Activated naive CD4-positive, alpha-beta T cell treated with anti-CD3 and anti-CD28 coated beads, Interleukin-2, amount 10 ng/mL, durations not matched to agents 7 days and 5 days (primary cell): ENCODE results near the gene ECI2.

Source experiments
- CTCF ChIA-PET: fragments of 350-600 bp; sonication (Branson Sonifier 250); formaldehyde crosslinking; loops from one replicate; lab custom pipeline; 2021; ENCODE audit warnings: antibody characterized with exemption; lab: Charles Lee
- DNase-seq: peaks from one replicate; pipeline ENCODE4 v3.0.0-alpha.2; 2020
- H3K27ac Mint-ChIP-seq: one replicate; pipeline ENCODE4 v1.8.0; 2021; ENCODE audit warnings: mild to moderate bottlenecking, moderate library complexity, mixed read lengths
- H3K27me3 Mint-ChIP-seq: one replicate; pipeline ENCODE4 v1.8.0; 2021; ENCODE audit warnings: mild to moderate bottlenecking, mixed read lengths
- H3K36me3 Mint-ChIP-seq: one replicate; pipeline ENCODE4 v1.8.0; 2021; ENCODE audit warnings: mixed read lengths
- H3K4me1 Mint-ChIP-seq: one replicate; pipeline ENCODE4 v1.8.0; 2021; ENCODE audit warnings: mixed read lengths
- H3K4me3 Mint-ChIP-seq: one replicate; pipeline ENCODE4 v1.8.0; 2021; ENCODE audit warnings: mild to moderate bottlenecking, moderate library complexity, mixed read lengths
- H3K9me3 Mint-ChIP-seq: one replicate; pipeline ENCODE4 v1.8.0; 2021; ENCODE audit warnings: mixed read lengths

ECI2 gene, protein sequence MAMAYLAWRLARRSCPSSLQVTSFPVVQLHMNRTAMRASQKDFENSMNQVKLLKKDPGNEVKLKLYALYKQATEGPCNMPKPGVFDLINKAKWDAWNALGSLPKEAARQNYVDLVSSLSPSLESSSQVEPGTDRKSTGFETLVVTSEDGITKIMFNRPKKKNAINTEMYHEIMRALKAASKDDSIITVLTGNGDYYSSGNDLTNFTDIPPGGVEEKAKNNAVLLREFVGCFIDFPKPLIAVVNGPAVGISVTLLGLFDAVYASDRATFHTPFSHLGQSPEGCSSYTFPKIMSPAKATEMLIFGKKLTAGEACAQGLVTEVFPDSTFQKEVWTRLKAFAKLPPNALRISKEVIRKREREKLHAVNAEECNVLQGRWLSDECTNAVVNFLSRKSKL

DNA sequence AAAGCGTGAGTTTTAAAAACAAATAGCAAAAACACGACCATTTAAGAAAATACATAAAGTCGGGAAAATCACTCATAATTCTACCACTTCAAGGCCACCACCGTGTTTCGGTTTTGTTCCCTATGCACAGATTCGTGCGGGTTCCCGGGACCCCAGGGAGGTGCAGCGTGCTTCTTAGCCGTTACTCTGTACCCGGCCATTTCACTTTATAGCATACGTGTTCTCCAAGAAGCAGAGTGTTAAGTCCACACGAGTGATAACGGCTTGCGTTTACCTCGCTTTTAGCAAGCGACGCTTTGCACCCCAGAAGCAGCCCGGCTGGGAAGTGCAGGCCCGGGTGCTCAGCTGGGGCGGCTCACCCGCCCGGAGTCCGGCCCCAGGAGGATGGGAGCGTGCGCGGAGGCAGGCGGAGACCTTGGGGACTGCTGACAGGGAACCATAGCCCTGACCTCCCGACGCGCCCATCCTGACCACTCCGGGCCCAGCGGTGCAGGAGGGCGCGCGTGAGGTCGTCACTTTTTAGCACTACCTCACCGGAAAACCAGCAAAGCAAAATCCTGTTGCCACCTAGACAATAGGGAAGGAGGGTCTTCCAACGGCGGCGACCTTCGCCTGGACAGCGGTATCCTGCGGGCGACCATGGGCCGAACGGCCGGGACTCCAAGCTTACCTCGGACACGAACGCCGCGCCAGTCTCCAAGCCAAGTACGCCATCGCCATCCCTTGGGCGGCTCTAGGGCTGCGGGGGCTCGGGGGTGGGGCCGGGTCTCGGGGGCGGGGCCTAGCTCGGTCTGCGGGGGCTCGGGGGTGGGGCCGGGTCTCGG lies at the start of gene ECI2:
Gene ECI2 (minus strand): TSS at position 735 of the 824 bp plus-strand sequence. CDS start 15 bp downstream, at position 720.
- peak; percentile 66 for DNase-seq
- H3K4me3 Mint-ChIP-seq = peak within 1 kb of the TSS; percentile 86

DNA sequence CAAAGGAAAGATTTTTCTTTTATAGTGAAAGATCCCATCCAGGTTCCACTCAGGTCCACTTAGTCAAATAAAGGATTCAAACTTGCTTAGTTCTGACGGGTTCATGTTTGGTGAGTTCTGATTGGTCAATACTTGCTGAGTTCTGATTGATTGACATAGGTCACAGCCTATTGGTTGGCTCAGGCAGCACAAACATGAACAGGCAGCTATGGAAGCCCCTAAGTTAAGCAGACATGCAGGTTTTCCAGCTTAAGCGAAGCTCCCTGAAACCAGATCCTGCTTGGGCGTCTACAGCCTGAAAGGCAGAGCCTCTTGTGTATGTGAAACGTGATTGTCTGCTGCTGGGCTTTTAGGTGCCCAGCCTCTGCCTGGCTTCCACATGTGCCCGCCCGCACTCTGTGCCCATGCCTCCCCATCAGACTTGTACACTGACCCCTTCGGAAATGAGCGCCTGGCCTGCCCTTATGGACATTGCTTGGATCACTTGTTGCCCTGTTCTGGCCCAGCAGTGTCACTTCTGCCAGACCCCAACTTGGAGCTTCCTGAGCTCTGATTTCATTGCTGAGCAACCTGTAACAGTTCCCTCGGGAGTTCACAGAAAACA lies 45.4 kb upstream of the ECI2 start:
- Mint-ChIP-seq H3K36me3 (no peaks in the 10 kb centered on the region), H3K27me3 (peaks cover 19% of the 10 kb centered on the region), H3K9me3 (no peaks in the 10 kb centered on the region), H3K4me3 (no peak overlapping the region), H3K27ac (no peak overlapping the region), H3K4me1 (no peaks in the 10 kb centered on the region)
- no peak for DNase-seq
- CTCF ChIA-PET = no interaction called here

More for the DNA sequence above, at the start of gene ECI2:
- no peaks in the 10 kb centered on the region for H3K27me3 Mint-ChIP-seq
- H3K9me3 Mint-ChIP-seq = peaks cover 6% of the 10 kb centered on the region
- H3K36me3 Mint-ChIP-seq = peaks cover 23% of the 10 kb centered on the region
- CTCF ChIA-PET = interaction anchor here (0.9 to 4.1 kb wide), 5 partner anchors 10 to 80 kb away, joined by 3 to 13 read pairs (median 3); no protein-coding TSS in a partner anchor
- H3K27ac Mint-ChIP-seq = peak within 1 kb of the TSS; percentile 91
- H3K4me1 Mint-ChIP-seq = peaks cover 22% of the 10 kb centered on the region

GRCh38 chr6:4179960-4180651 lies 44.7 kb upstream of the ECI2 start:
- Mint-ChIP-seq H3K9me3 (no peaks in the 10 kb centered on the region), H3K27me3 (peaks cover 19% of the 10 kb centered on the region), H3K4me3 (no peak overlapping the region), H3K27ac (no peak overlapping the region), H3K36me3 (no peaks in the 10 kb centered on the region), H3K4me1 (no peaks in the 10 kb centered on the region)
- no peak for DNase-seq
- CTCF ChIA-PET = no interaction called here

DNA sequence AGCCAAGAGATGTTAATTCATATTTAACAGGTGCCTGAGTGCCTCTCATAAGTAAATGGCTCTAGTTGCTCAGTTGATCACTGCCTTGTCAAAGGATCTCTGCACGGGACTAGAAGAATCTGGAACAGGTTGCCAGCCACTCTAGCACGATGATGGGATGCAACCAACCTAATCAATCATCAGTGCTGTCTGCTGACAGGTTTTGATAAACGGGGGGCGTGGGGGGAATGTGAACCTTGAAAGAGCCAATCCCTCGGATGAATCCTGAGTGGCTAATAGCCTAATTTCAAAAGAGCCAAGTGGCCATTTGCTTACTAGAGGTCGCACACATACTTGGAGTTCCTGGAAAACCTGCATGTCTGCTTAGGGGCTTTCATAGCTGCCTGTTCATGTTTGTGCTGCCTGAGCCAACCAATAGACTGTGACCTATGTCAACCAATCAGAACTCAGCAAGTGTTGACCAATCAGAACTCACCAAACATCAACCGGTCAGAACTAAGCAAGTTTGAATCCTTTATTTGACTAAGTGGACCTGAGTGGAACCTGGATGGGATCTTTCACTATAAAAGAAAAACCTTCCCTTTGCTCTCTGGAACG lies 43.5 kb upstream of the ECI2 start:
- no peak overlapping the region for H3K27ac Mint-ChIP-seq
- CTCF ChIA-PET = no interaction called here
- peaks cover 19% of the 10 kb centered on the region for H3K27me3 Mint-ChIP-seq
- no peaks in the 10 kb centered on the region for H3K9me3 Mint-ChIP-seq
- H3K4me3 Mint-ChIP-seq = no peak overlapping the region
- H3K4me1 Mint-ChIP-seq = no peaks in the 10 kb centered on the region
- no peak for DNase-seq
- no peaks in the 10 kb centered on the region for H3K36me3 Mint-ChIP-seq

GRCh38 chr6:4176907-4177306 lies 41.5 kb upstream of the ECI2 start:
- H3K4me3 Mint-ChIP-seq = no peak overlapping the region
- no peaks in the 10 kb centered on the region for H3K9me3 Mint-ChIP-seq
- CTCF ChIA-PET = no interaction called here
- no peak overlapping the region for H3K27ac Mint-ChIP-seq
- no peak for DNase-seq
- no peaks in the 10 kb centered on the region for H3K36me3 Mint-ChIP-seq
- H3K27me3 Mint-ChIP-seq = peaks cover 22% of the 10 kb centered on the region
- H3K4me1 Mint-ChIP-seq = no peaks in the 10 kb centered on the region

GRCh38 chr6:4174042-4174441 lies 38.7 kb upstream of the ECI2 start:
- no peak for DNase-seq
- CTCF ChIA-PET = interaction anchor here (1.2 kb wide), 1 partner anchor 36 kb away, joined by 3 read pairs; no protein-coding TSS in a partner anchor
- no peaks in the 10 kb centered on the region for H3K4me1 Mint-ChIP-seq
- no peaks in the 10 kb centered on the region for H3K9me3 Mint-ChIP-seq
- no peak overlapping the region for H3K4me3 Mint-ChIP-seq
- H3K27me3 Mint-ChIP-seq = peaks cover 12% of the 10 kb centered on the region
- no peaks in the 10 kb centered on the region for H3K36me3 Mint-ChIP-seq
- no peak overlapping the region for H3K27ac Mint-ChIP-seq

- Mint-ChIP-seq H3K27ac (no peak overlapping the region), H3K9me3 (peaks cover 2% of the 10 kb centered on the region), H3K4me1 (no peaks in the 10 kb centered on the region), H3K27me3 (peaks cover 7% of the 10 kb centered on the region), H3K36me3 (no peaks in the 10 kb centered on the region), H3K4me3 (no peak overlapping the region)
- no peak for DNase-seq
- CTCF ChIA-PET = no interaction called here
Observed at GRCh38 chr6:4172368-4172767, 37.0 kb upstream of the ECI2 start.

DNA sequence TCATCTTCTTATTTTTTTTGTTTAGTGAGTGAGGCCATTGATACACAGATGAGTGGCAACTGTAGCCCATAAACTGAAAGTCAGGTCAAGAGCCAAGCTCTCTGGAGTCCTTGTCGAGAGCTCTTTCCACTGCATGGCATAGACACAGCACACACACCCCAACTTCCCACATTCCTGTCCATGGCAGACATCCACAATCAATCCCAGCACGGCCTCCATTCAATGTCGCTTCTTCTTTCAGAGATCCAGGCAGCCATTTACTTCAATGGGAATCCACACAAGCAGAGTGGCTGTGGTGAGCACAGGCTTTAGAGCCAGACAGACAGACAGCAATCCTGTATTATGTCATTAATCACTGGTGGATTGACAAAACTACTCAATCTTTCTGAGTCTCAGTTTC lies 34.9 kb upstream of the ECI2 start:
- Mint-ChIP-seq H3K4me1 (peaks cover 2% of the 10 kb centered on the region), H3K36me3 (no peaks in the 10 kb centered on the region), H3K4me3 (no peak overlapping the region), H3K27me3 (peaks cover 11% of the 10 kb centered on the region), H3K27ac (no peak overlapping the region), H3K9me3 (peaks cover 2% of the 10 kb centered on the region)
- CTCF ChIA-PET = no interaction called here
- DNase-seq = no peak

GRCh38 chr6:4169028-4169789 lies 33.8 kb upstream of the ECI2 start:
- peaks cover 11% of the 10 kb centered on the region for H3K27me3 Mint-ChIP-seq
- no peak overlapping the region for H3K27ac Mint-ChIP-seq
- H3K9me3 Mint-ChIP-seq = peaks cover 2% of the 10 kb centered on the region
- H3K4me3 Mint-ChIP-seq = no peak overlapping the region
- no peaks in the 10 kb centered on the region for H3K36me3 Mint-ChIP-seq
- peaks cover 2% of the 10 kb centered on the region for H3K4me1 Mint-ChIP-seq
- DNase-seq = no peak
- CTCF ChIA-PET = no interaction called here

- DNase-seq = no peak
- Mint-ChIP-seq H3K4me1 (peaks cover 2% of the 10 kb centered on the region), H3K4me3 (no peak overlapping the region), H3K27me3 (peaks cover 11% of the 10 kb centered on the region), H3K36me3 (no peaks in the 10 kb centered on the region), H3K9me3 (peaks cover 2% of the 10 kb centered on the region), H3K27ac (no peak overlapping the region)
- CTCF ChIA-PET = no interaction called here
Observed at GRCh38 chr6:4167833-4168232, 32.5 kb upstream of the ECI2 start.

- Mint-ChIP-seq H3K4me1 (peaks cover 2% of the 10 kb centered on the region), H3K36me3 (no peaks in the 10 kb centered on the region), H3K9me3 (peaks cover 2% of the 10 kb centered on the region), H3K27ac (no peak overlapping the region), H3K4me3 (no peak overlapping the region), H3K27me3 (peaks cover 9% of the 10 kb centered on the region)
- DNase-seq = no peak
- CTCF ChIA-PET = no interaction called here
Observed at GRCh38 chr6:4167123-4167522, 31.7 kb upstream of the ECI2 start.

GRCh38 chr6:4164456-4164855 lies 29.1 kb upstream of the ECI2 start:
- Mint-ChIP-seq H3K36me3 (no peaks in the 10 kb centered on the region), H3K4me1 (peaks cover 2% of the 10 kb centered on the region), H3K27me3 (peaks cover 10% of the 10 kb centered on the region), H3K9me3 (peaks cover 2% of the 10 kb centered on the region), H3K4me3 (no peak overlapping the region), H3K27ac (no peak overlapping the region)
- CTCF ChIA-PET = no interaction called here
- no peak for DNase-seq

- peaks cover 2% of the 10 kb centered on the region for H3K9me3 Mint-ChIP-seq
- no peak for DNase-seq
- no peak overlapping the region for H3K4me3 Mint-ChIP-seq
- no peaks in the 10 kb centered on the region for H3K36me3 Mint-ChIP-seq
- H3K27me3 Mint-ChIP-seq = peaks cover 10% of the 10 kb centered on the region
- CTCF ChIA-PET = interaction anchor here (1.2 kb wide), 1 partner anchor 46 kb away, joined by 3 read pairs; no protein-coding TSS in a partner anchor
- no peak overlapping the region for H3K27ac Mint-ChIP-seq
- H3K4me1 Mint-ChIP-seq = peaks cover 2% of the 10 kb centered on the region
Observed at GRCh38 chr6:4164117-4164442, 28.7 kb upstream of the ECI2 start.
